Left renal pelvis (tissue), 4 donors: Measurements from ENCODE around the gene MED13L. TPM values are rescaled to one million over a fixed set of nuclear protein-coding genes. Genes with fewer than 3 reads are reported as not detected.

ENCODE experiments used
- DNase-seq, 4 donors: peaks; one replicate each; pipeline ENCODE4 v3.0.0-alpha.2; 2013; ENCODE audit warnings: low read depth in 4 of 4, low spot score in 3 of 4
- polyA plus RNA-seq, 4 donors: library from polyadenylated mRNA; unstranded; fragments of 120-200 nt; gene quantifications; one replicate each; pipeline ENCODE4 v1.2.1, GENCODE V29; 2013; ENCODE audit not compliant: insufficient read length in 4 of 4

MED13L gene
- polyA plus RNA-seq, 4 donors = 75.8 to 90.8 (median 87.4) TPM

- DNase-seq = no peak
These were observed 319.7 kb downstream of the MED13L start for GRCh38 chr12:115957686-115958290.

- no peak for DNase-seq
These were observed 320.8 kb downstream of the MED13L start for GRCh38 chr12:115956659-115957058.

- DNase-seq = no peak
These were observed 321.3 kb downstream of the MED13L start for GRCh38 chr12:115956236-115956635.

- no peak for DNase-seq
These were observed 324.0 kb downstream of the MED13L start for GRCh38 chr12:115953450-115953849.

DNA sequence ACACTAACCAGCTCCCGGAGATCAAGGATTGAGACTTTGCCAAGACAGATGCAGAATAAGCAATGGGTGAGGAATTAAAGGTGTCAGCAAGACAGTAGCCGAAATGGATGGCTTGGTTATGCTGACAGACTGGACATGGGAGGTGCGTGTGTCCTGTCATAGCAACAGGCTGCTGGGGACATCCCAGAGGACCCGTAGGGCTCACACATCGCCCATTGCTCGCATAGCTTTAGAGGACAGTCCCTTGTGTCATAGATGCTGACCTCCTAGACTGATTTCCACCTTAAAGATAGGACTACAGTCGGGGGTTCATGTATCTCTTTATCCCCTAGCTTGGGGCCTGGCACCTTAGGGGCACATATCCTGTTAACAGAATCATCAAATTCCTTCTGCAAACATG lies 324.5 kb downstream of the MED13L start:
- no peak for DNase-seq

DNA sequence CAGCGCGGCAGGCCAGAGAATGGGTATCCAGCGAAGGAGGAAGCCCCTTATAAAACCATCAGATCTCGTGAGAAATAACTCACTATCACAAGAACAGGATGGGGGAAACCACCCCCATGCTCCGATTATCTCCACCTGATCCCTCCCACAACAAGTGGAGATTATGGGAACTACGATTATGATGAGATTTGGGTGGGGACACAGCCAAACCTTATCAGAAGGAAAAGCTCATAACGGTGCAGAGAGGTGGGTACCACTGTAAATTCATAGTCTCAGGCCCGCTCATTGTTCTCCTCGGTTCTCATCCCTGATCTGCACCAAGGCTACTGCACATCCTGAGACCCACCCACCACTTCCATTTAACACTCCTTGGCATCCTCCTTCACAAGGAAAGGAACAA lies 326.5 kb downstream of the MED13L start:
- DNase-seq = no peak

DNA sequence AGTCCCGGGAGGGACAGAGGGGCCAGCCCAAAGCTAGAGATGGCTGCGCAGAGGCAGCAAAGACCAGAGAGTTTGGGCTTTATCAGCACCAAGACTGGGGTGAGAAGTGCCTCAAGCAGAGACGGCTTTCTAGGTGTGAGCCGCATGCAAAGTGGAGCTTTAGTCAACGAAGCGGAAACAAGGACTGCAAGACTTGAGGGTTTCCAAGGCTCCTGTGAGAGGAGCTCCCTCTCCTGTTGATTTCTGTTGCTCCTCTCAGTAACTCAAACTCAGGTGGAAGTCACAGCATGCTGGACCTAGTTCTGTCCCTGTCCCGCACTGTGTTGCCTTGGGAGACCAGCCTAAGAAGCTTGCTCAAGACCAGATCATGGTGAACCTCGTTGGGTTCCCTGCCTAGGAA lies 327.8 kb downstream of the MED13L start:
- DNase-seq = no peak

GRCh38 chr12:115947696-115948062 lies 329.8 kb downstream of the MED13L start:
- no peak for DNase-seq

DNA sequence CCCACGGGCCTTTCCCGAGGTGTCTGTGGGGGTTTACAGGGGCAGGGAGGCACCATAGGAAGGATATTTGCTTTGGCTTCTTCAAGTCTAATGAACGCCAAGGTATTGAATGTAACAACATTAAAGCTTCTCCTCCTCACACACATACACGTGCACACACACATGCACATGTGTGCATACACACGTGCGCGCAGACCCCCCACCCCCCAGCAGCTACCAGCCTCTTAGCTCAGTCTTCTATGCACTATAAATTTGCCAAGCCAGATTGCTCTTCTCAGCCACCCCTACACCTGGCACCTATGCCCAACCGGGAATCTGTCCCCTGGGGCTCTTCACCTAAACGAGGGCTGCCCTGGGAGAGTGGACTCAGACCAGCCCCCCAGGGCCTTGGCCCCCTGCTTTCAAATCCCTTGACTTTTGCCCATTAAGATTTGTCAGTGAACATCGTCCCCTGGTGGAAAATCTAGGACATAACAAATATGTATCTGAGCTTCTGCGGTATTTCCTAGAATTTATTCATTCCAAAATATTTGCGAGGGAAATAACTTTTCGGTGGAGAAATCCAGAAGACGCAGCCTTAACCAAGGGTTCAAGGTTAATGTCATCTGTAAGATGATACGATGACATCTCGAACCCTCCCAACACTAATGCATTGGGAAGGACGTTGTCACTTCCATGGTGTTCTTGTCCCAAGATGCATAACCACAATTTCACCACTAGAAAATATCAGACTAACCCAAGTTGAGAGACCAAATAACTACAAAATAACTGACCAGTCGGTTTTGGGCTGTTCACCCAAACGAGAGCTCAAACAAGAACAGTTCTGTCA lies 330.4 kb downstream of the MED13L start:
- DNase-seq = no peak

DNA sequence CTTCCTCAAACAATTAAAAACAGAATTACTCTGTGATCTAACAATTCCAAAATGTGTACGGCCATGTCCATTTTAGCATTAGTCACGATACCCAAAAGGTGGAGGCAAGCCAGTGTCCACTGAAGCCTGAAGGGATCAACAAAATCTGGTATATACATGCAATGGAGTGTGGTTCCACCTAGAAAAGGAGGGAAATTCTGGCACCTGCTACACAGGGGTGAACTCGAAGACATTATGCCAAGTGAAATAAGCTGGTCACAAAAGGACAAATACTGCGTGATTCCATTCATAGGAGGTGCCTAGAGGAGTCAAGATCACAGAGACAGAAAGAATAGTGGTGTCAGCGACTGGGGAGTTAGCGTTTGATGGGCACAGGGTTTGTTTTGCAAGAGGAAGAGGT lies 331.4 kb downstream of the MED13L start:
- no peak for DNase-seq

- no peak for DNase-seq
These were observed 332.0 kb downstream of the MED13L start for GRCh38 chr12:115945491-115945885.

GRCh38 chr12:115944837-115945490 lies 332.5 kb downstream of the MED13L start:
- no peak for DNase-seq

DNA sequence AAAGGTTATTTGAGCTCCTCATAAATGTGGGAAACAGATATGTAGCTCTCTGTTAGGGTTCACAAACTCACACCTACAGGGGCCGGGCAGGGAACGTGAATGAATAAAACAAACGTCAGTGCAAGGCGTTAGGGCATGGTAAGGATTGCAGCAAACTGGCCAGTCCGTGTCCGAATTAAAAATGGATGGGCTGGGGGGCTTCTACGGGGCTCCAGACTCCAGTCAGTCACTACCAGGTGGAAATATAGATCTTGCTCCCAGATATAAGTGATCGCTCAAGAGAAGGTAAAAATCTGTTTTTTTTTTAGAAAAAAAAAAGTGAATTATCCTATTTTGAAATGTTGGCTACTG lies 333.1 kb downstream of the MED13L start:
- no peak for DNase-seq

DNA sequence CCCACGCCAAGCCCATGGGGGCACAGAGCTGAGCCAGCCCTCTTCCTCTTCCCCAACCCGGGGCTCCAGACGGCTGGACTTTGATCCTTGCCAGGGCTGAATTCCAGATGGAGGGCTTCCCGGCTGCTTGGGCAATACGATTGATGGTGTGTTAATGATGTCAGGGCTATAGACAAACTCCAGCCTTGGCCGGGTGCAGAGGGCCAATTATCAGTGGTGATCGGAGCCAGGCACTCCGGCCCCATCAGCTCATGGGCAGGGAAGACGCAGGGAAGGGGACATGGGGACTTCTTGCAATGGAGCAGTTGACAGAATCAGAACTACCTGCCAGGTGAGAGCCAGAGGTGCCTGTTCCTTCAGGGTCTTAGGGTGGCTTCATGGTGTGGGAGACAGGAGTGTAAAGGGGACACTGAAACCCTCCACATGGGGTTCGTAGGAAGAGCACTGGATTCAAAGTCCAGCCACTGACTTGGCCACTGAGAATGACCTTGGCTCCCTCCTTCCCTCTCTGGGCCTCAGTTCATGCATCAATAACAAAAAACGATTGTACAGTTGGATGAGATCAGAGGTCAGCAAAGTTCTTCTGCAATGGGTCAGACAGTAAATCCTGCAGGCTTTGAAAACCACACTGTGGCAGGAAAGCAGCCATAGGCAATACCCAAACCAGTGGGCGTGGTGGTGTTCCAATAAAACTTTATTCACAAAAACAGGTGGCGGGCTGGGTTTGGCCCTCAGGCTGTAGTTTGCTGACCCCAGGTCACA lies 333.7 kb downstream of the MED13L start:
- no peak for DNase-seq

DNA sequence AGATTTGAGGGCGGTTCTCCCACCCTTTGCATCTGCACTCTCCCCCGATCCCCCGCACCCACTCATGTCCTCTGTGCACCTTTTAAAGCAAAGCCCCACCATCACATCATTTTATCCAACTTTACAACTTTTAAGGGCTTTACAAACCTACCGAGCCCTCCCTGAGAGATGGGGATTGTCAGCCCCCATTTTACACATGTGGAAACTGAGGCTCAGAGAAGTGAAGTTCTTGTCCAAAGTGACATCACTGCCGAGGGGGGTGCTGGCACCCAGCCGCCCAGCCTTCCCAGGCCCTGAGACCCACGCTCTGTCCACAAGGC lies 334.2 kb downstream of the MED13L start:
- no peak for DNase-seq

GRCh38 chr12:115942346-115942745 lies 335.1 kb downstream of the MED13L start:
- DNase-seq = no peak

DNA sequence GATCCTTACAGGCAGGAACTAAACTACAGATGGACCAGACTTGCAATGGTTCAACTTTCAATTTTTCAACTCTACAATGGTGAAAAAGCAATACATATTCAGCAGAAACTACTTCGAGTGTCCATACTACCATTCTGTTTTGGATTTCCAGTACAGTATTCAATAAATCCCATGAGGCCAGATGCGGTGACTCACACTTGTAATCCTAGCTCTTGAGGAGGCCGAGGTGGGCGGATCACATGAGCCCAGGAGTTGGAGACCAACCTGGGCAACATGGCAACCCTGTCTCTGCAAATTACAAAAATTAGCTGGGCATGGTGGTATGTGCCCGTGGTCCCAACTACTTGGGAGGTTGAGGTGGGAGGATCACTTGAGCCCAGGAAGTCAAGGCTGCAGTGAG lies 336.1 kb downstream of the MED13L start:
- no peak for DNase-seq

GRCh38 chr12:115938794-115939377 lies 338.6 kb downstream of the MED13L start:
- DNase-seq = no peak

DNA sequence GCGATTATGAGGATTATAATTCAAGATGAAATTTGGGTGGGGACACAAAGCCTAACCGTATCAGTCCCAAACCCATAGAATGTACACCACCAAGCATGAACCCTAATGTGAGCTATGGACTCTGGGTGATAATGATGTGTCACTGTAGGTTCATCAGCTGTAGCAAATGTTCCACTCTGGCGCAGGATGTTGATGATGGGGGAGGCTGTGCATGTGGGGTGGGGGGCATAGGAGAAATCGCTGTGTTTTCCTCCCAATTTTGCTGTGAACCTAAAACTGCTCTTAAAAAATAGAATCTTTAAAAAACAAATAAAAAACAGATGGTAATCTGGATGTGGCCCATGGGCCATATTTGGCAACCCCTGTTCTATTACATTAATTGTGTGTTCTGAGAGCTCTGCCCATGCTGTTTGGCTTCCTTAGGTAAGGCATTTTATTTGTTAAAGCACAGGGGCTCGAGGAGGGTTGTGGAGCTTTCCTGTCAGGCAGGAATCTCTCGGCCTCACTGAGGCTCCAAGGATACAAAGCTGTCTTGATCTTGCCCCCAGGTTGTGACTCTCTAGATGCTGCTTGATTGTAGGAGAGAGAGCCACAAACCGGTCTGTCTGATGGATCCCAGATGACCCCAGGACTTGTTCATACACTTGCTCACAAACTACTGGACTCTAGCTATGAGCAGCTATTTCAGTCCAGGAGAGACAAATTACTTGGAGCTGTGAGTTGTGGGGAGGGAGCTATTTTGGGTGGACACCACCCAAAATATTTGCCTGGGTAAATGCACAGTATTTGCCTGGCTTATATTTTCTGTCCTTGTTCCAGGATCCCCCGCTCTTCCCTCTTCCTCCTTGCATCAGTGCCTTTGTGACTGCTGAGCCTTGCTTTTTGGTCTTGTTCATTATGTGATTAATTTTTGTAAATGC lies 340.2 kb downstream of the MED13L start:
- no peak for DNase-seq

DNA sequence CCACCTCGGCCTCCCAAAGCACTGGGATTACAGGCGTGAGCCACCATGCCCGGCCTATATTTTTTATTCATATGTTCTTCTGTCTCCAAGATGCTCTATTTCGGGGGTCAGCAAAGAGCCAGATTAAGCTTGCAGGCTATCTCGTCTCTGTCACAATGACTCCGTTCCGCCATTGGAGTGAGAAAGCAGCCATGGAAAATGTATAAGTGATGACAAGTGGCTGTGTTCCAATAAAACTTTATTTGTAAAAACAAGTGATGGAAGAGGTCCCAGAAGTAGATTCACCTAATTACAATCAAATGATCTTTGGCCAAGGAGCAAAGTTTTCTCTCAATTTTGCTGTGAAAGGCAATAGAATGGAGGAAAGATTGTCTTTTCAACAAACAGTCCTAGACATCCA lies 342.6 kb downstream of the MED13L start:
- no peak for DNase-seq
